ENCODE measurements around the gene CRTC1.

DNA sequence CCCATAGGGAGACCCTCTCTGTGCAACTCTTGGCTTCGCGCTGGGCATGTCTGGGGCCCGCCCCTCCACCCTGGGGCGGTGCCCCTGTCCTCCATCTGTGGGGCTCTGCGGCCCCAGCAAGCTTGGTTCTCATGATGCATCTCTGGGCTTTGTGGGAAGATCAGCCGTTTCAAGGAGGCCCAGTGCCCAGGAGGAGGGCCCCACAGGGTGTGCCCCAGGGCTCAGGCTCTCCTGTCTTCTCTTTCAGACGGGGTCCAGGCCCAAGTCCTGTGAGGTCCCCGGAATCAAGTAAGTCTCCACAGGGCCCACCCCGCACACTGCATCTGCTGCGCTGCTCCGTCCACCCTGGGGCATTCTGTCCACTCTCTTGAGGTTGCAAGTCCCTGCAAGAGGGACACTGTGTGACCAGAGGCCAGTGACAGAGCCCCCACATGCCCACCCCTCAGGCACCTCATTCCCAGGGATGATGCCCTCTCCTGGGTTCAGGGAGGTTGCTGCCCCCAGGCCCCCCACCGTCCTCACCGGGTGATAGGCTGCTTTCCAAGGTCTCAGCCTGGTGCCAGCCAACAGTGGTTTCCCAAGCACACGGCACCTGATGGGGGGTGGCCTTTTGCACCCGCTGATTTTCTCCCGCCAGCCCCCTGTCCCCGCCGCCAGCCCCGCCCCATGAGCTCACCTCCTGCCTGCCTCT, 76.0 kb downstream of the CRTC1 start:
- TF ChIP-seq POLR2AphosphoS5 (IDR thresholded peaks at IDR 0.05; ENCODE audit: low read depth, low read length) (no peak), TAF1 (IDR thresholded peaks at IDR 0.05; ENCODE audit: borderline replicate concordance, insufficient read depth, low read length) (no peak), SIN3A (IDR thresholded peaks at IDR 0.05; ENCODE audit: borderline replicate concordance, insufficient read depth, low read length) (no peak)
